ENCODE measurements around the gene MAML2. TPM values are rescaled to one million over a fixed set of nuclear protein-coding genes. Genes with fewer than 3 reads are reported as not detected.

Gene MAML2
- total RNA-seq, 2 experiments from 2014 or later = 0.15 to 1.0 TPM

GRCh38 chr11:96144553-96144952 is 198.4 kb downstream of the MAML2 start:
- no peak for DNase-seq (ENCODE audit: low spot score)
- ChIA-PET CTCF (ENCODE audit: unreplicated experiment) (no interaction called here), POLR2A (interaction anchor here (1.7 kb wide), 1 partner anchor 244 kb away, joined by 4 read pairs; no protein-coding TSS in a partner anchor)
- Histone ChIP-seq H4K20me1 (ENCODE audit: insufficient read depth, low read length) (no peaks in the 10 kb centered on the region), H3K9me2 (ENCODE audit: insufficient read depth, low read length) (no peaks in the 10 kb centered on the region), H3K36me3 (ENCODE audit: insufficient read depth, low read length) (no peaks in the 10 kb centered on the region), H3K4me2 (ENCODE audit: low read length) (no peak overlapping the region), H3K79me2 (ENCODE audit: insufficient read depth, low read depth, low read length) (no peaks in the 10 kb centered on the region), H3K27ac (ENCODE audit: low read depth, low read length, poor library complexity, severe bottlenecking) (no peak overlapping the region), H2AFZ (ENCODE audit: low read length) (no peak overlapping the region), H3K9me3 (ENCODE audit: low read length) (no peaks in the 10 kb centered on the region), H3K4me1 (ENCODE audit: insufficient read depth, low read length, poor library complexity, severe bottlenecking) (no peaks in the 10 kb centered on the region), H3K4me3 (ENCODE audit: low read depth, low read length, poor library complexity, severe bottlenecking) (no peak overlapping the region)
- TF ChIP-seq EZH2phosphoT487 (IDR thresholded peaks at IDR 0.05; ENCODE audit: borderline replicate concordance, low read depth, low read length) (no peak), CTCF (conservative IDR thresholded peaks at IDR 0.05; ENCODE audit: low read length) (no peak)
- intact Hi-C loops (cut with micrococcal nuclease; ENCODE audit: unreplicated experiment) = no loop called here
- BruUV-seq (replicated peaks) = no TSS peak

- CTCF ChIA-PET (ENCODE audit: unreplicated experiment) = no interaction called here
- DNase-seq (ENCODE audit: low spot score) = no peak
- no peak overlapping the region for H3K27ac ChIP-seq (ENCODE audit: low read depth, low read length, poor library complexity, severe bottlenecking)
- H3K4me3 ChIP-seq (ENCODE audit: low read depth, low read length, poor library complexity, severe bottlenecking) = no peak overlapping the region
- H3K36me3 ChIP-seq (ENCODE audit: insufficient read depth, low read length) = no peaks in the 10 kb centered on the region
- H3K9me2 ChIP-seq (ENCODE audit: insufficient read depth, low read length) = no peaks in the 10 kb centered on the region
- intact Hi-C loops (cut with micrococcal nuclease; ENCODE audit: unreplicated experiment) = no loop called here
- H3K4me1 ChIP-seq (ENCODE audit: insufficient read depth, low read length, poor library complexity, severe bottlenecking) = no peaks in the 10 kb centered on the region
- TF ChIP-seq CTCF (conservative IDR thresholded peaks at IDR 0.05; ENCODE audit: low read length) (no peak), EZH2phosphoT487 (IDR thresholded peaks at IDR 0.05; ENCODE audit: borderline replicate concordance, low read depth, low read length) (no peak)
- no peaks in the 10 kb centered on the region for H4K20me1 ChIP-seq (ENCODE audit: insufficient read depth, low read length)
- POLR2A ChIA-PET = interaction anchor here (0.6 to 1.7 kb wide), 5 partner anchors 8 to 245 kb away, joined by 3 to 4 read pairs (median 3); no protein-coding TSS in a partner anchor
- no peak overlapping the region for H3K4me2 ChIP-seq (ENCODE audit: low read length)
- no peak overlapping the region for H2AFZ ChIP-seq (ENCODE audit: low read length)
- BruUV-seq (replicated peaks) = no TSS peak
- H3K79me2 ChIP-seq (ENCODE audit: insufficient read depth, low read depth, low read length) = no peaks in the 10 kb centered on the region
- no peaks in the 10 kb centered on the region for H3K9me3 ChIP-seq (ENCODE audit: low read length)
Measured at GRCh38 chr11:96143041-96143521, 199.9 kb downstream of the MAML2 start.

- Histone ChIP-seq H2AFZ (ENCODE audit: low read length) (no peak overlapping the region), H3K9me3 (ENCODE audit: low read length) (no peaks in the 10 kb centered on the region), H3K79me2 (ENCODE audit: insufficient read depth, low read depth, low read length) (no peaks in the 10 kb centered on the region), H3K9me2 (ENCODE audit: insufficient read depth, low read length) (no peaks in the 10 kb centered on the region), H4K20me1 (ENCODE audit: insufficient read depth, low read length) (no peaks in the 10 kb centered on the region), H3K4me2 (ENCODE audit: low read length) (no peak overlapping the region), H3K4me1 (ENCODE audit: insufficient read depth, low read length, poor library complexity, severe bottlenecking) (no peaks in the 10 kb centered on the region), H3K27ac (ENCODE audit: low read depth, low read length, poor library complexity, severe bottlenecking) (no peak overlapping the region), H3K36me3 (ENCODE audit: insufficient read depth, low read length) (no peaks in the 10 kb centered on the region), H3K4me3 (ENCODE audit: low read depth, low read length, poor library complexity, severe bottlenecking) (no peak overlapping the region)
- POLR2A ChIA-PET = interaction anchor here (0.5 kb wide), 1 partner anchor 19 kb away, joined by 4 read pairs; no protein-coding TSS in a partner anchor
- TF ChIP-seq CTCF (conservative IDR thresholded peaks at IDR 0.05; ENCODE audit: low read length) = no peak
- no peak for TF ChIP-seq EZH2phosphoT487 (IDR thresholded peaks at IDR 0.05; ENCODE audit: borderline replicate concordance, low read depth, low read length)
- intact Hi-C loops (cut with micrococcal nuclease; ENCODE audit: unreplicated experiment) = no loop called here
- no TSS peak for BruUV-seq (replicated peaks)
- no peak for DNase-seq (ENCODE audit: low spot score)
- CTCF ChIA-PET (ENCODE audit: unreplicated experiment) = no interaction called here
Measured at GRCh38 chr11:96141626-96142025, 201.4 kb downstream of the MAML2 start.
